Measurements from ENCODE around the gene MBL2.
A peak's percentile ranks its signal among the peaks of the same experiment; 100 is the strongest.

MBL2 gene

DNA sequence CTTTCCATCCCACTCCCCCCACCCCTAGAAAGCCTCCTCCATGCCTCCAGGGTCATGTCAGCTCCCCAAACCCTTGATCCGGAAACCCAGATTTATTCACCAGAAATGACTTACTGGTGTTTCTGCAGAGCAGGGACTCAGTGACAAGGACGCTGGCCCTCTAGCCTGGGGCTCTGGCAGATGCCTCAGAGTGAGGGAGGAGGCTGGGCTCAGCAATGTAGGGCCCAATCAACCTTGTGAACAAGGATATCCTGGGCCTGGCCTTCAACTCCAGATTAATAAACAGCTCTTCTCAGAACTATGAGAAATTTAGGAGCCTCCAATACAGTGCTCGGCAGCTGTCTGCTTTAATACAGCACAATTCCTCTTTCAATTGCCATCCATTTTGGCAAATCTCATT, at the start of gene MBL2:
Gene MBL2 (minus strand): TSS at position 162 of the 400 bp plus-strand sequence. CDS start 1,149 bp downstream, outside the sequence.
- intact Hi-C loops (cut with DNase I): no loop called here
- DNase-seq: no peak

DNA sequence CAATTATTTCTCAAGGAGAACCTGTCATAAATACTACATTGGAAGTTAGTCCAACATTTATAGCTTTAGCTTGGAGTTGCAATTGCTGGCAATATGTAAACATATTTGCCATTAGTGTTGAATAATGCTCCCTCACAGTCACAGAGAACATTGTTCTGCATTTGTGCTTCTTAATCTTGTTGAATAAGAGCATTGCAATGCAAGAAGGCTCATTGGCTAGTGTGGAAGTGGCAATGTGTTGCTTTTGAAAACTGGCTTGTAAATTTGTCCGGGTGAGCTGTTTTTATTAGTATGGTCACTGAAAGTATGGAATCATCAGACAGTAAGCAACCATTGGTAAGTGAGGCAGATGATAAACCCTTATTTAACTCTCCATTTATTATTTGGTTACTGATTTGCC, 47.7 kb upstream of the MBL2 start:
- no peak for DNase-seq
- intact Hi-C loops (cut with DNase I): no loop called here

DNA sequence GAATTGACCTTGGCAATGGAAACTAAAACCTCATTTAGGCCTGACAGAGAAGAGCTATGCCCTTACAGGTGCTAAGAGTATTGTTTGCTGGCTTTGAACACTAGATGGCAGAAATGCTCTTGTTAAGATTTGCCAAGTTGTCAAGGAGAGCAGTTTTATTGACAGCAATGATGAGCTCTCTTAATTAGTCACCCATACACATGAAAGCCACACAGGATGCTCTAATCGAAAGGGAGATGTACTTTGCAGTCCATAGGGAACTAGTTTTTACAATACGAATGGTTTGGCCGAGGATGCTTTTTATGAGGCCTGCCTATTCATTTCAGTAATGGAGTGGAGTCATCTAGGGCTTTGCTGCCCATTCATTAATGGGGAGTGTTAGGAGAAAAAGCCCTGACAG, 45.4 kb upstream of the MBL2 start:
- intact Hi-C loops (cut with DNase I): no loop called here
- peak in 2 of 42 donors; percentile 6 to 8 for DNase-seq

DNA sequence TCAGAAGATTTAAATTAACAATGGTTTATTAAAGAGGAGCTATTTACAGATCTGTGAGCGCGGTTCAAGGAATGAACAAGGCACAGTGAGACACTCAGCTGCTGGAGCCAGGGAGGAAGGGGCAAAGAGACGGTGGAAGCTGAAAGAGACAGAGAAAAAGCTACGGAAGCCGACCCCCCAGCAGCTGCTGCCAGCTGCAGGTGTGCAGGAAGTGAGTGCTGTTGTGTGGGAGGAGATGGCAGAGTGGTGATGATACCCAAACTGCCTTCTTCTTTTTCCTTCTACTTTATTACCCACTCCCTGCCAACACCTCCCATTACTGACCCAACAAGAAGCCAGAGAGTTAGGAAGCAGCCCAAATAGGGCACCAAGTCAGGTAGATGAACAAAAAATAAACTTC, 41.9 kb upstream of the MBL2 start:
- intact Hi-C loops (cut with DNase I): no loop called here
- no peak for DNase-seq

DNA sequence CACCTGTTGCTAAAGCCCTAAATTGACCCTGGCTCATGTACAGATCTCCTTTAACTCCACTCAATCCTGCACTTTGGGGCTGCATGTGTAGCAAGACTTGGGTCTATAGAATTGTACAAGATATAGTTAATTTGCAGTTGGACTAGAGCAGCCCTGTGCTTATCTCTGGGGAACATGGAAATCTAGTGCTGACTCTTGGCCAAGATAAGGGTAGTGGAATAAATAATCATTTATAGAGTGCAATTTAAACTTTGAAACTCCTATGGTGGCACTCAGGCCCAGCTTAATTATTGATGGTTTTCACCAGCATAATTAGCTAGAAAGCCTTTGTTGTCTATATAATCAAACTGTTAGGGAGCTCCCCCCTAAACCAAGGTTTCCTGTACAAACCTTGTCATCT, 39.2 kb upstream of the MBL2 start:
- DNase-seq: no peak
- intact Hi-C loops (cut with DNase I): no loop called here

DNA sequence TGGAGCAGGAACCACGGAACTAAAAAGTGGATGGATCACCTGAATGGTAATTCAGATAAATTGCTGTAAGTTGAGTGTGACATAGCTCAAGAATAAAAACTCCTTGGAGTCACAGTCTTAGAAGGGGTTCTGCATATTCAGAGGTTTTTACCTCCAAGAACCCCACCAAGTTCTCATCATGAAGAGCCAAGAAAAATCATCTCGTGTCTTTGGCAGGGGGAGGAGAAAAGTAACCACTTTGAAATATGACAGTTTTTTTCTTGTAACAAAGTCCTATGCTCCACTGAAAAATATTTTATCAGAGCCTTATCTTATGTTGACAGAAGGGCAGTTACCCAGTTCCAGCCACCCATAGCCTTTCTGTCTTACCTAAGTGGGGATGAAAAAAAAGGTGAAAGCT, 38.2 kb upstream of the MBL2 start:
- no peak for DNase-seq
- intact Hi-C loops (cut with DNase I): no loop called here

DNA sequence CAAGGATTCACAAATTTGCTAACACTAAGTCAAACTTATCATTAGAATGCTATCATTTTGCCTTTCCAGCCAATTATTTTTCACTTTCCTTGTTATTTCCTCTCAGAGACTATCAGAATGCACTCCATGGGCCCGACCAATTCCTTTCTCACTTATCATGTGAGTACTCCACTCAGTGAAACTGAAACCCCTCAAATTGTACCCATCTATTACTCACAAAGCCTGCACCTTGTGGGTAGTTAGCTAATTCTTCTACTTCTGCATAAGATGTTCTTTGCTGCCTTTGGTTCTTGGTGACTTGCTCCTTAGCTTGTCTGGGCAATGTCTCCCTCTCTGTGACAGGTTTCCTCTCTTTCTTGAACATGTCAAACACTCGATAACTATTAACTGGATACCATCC, 35.2 kb upstream of the MBL2 start:
- intact Hi-C loops (cut with DNase I): no loop called here
- DNase-seq: no peak

DNA sequence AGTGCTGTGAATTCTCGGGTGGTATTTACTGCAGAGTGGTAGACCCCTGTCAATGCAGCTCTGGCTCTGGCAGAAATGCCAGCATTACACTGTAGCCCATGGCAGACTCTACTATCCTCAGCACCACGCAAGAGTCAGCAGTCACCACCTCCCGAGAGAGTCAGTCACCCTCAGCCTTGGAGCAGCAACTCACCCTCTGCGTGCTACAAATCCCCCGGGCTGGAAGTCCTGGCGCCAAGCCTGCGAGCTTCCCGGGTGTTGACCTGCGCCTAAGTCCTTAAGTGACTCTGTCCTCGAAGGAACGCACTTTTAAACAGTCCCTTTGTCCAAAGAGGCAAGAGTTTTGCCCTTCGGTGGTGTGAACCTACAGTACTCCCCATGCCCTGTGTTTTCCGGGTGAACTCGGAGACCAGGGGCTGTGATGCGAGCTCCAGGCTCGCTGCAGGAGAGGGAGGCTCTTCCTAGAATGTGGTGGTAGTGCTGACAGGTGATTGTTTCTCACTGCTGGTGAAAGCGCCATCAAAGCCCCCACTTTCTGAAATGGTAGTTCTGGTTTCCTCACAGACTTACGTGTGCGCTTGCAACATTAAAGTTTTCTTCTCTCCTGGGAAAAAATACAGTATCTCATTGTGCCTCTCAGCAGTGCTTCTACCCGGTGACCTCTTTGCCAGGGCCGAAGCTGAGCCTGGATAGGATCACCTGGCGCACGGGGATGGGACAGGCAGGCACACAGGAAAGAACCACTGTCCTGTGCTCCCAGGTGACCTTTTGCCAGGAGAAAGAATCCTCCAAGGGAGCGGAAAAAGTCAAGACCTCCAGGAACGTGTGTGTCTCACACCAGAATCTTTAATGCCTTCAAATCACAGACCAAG, 33.1 kb upstream of the MBL2 start:
- intact Hi-C loops (cut with DNase I): no loop called here
- no peak for DNase-seq

DNA sequence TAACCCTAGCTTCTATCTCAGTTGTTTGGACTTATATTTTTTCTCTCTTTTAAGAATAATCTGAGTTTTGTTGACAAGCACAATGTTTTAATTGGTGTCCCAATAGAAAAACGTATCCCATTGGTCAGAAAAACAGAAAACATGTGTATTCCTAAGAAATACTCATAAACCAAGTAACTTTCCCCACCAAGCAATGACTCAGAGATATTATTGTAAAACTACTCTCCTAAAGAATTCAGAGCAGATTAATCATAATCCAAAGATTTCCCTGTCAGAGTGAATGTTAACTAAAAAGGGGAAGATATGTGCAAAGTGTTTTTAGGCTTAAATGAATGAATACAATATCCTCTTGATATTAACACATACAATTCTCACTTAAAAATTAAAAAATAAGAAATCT, 29.4 kb upstream of the MBL2 start:
- intact Hi-C loops (cut with DNase I): no loop called here
- DNase-seq: no peak

DNA sequence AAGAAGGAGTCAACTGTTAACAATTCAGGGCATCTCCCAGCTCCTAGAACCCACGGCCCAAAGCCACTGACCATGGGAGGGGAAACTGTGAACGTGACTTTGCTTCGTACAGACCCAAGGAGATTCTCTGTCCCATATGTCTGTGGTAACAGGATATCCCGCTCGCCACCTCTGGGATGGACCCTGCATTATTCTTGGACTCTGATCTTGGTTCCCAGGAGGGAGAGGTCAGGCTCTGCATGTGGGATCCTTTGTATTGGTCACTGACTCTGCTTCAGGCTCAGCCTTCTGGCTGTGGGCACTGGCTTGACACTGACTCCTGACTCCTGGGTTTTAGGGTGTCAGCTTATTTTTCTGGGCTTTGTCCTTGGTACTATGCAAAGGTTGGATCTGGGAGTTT, 13.5 kb upstream of the MBL2 start:
- intact Hi-C loops (cut with DNase I): no loop called here
- no peak for DNase-seq

DNA sequence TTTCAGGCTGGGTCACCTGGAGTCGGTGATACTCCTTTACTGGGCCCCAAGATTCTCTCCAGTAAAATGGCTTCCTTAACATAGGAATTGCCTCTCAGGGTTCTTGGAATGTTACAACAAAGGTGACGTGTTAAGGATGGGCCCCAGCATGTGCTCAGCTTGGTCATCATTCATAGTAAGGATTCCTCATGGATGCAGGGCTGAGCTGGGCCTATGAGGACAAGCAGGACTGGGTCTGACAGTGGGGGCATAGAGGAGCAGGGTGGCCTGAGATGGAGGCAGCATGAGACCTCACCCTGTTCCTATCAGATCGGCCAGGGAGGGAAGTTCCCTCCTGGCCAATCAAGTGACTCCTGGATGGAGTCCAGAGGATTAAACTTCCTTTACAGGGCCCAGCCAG, 12.8 kb upstream of the MBL2 start:
- DNase-seq: no peak
- intact Hi-C loops (cut with DNase I): no loop called here

DNA sequence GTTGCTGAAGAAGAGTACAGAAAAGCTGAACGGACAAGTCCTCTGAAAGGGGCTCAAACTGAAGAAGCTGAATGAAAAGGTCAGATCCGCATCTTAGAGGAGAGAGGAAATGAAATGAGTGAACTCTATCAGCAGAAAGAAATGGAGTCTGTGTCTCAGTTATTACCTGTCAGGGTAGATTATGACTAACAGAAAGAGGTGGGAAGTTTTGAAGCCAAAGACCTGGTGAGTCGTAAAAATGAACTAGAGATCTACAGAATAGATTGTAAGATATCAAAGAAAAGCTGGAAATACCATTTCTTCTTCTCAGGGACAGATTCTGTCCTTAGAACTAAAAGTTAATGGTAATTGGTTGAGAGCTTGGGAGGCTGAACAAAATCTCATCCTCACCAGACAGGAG, 11.1 kb upstream of the MBL2 start:
- intact Hi-C loops (cut with DNase I): no loop called here
- DNase-seq: no peak

DNA sequence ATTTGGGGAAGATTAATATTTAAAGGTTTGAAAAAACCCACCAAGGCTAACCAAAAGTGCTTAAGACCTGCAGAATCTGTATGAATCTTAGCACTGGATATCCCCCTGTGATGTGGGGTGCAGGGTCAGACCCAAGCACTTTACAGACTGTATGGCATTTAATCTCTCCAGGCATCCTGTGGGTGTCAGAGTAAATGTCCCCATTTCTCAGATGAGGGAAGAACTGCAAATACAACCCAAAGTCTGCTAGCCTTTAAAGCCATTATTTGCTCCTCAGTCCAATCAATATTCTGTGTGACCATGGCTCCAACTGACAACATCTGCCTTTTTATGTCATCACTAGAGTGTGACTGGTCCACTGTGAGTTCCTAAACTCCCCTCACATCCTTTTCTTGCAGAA, 10.0 kb upstream of the MBL2 start:
- DNase-seq: no peak

DNA sequence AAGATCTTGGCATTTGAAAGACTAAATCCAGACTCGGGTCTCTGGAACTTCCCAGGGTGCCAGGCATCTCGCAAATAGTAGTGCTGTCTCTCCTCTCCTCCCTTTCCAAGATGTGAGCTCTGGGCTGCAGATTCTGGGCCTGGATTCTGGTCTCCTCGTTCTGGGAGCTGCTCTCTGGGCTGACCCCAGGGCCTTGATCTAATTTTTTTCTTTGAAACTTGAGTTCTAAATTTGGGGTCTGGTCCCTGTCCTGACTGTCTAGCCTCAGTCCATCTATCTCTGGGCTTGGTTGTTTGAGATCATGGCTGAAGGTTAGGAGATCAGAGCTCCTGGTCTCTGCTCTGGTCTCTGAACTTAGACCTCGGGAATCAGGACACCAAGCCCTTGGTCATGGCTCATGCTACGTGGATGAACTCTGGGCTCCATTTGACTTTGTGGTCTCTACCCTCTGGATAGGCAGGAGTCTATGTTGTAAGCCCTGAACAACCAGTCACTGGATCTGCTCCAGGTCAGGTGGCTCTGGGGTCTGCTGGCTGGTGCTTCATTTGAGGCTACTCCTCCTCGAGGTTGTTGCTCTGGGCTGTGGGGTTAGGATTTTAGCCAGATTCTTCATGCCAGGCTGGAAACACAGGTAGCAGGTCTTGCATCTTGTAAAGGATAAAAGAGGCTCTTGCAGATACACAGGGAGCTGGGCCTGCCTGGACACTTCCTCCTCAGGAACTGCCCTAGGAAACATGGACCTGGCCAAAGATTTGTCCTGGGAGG, 8.0 kb upstream of the MBL2 start:
- peak in 1 of 42 donors; percentile 33 for DNase-seq
- intact Hi-C loops (cut with DNase I): no loop called here

More for the DNA sequence above, 10.0 kb upstream of the MBL2 start:
- intact Hi-C loops (cut with DNase I): no loop called here

DNA sequence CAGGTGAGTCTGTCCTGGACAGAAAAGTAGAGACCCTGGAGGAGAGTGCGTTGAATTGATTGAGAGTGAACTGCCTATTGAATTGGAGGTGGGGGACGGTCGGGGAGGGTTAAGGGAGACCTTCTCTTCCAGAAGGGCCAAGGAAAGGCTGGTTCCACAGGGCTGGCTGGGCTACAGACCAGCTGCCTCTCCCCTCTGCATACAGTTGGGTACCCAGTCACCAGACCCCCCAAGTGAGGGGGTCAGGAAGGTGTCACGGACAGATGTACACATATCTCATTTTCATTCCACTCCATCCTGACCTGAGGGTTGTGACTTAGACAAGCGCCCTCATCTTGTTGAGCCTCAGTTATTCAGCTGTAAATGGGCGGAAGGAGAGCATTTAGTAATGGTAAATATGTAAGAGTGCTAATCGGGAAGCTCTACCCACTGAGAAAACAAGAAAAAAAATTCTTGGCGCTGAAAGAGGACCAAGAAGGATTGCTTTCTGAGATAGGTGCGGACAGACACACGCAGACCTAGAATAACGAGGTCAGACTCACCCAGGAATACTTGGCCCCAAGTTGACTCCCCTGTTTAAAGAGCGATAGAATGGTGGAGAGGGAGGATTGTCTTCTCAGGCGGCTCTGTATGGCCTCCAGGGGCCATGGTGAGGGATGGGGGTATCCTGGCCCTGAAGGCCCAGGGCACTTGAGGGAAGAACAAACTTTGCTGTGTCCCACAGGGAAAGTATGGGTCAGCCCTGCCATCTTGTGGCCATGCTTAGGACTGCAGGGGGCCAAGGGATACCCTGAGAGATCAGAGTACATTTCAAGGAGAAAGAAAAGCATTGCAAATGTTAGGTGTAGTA, 7.2 kb upstream of the MBL2 start:
- DNase-seq: peak; percentile 32 to 88 (median 76)
- intact Hi-C loops (cut with DNase I): loop anchor here (5.0 kb wide), 1 partner anchor 37 kb away; no protein-coding TSS in a partner anchor

DNA sequence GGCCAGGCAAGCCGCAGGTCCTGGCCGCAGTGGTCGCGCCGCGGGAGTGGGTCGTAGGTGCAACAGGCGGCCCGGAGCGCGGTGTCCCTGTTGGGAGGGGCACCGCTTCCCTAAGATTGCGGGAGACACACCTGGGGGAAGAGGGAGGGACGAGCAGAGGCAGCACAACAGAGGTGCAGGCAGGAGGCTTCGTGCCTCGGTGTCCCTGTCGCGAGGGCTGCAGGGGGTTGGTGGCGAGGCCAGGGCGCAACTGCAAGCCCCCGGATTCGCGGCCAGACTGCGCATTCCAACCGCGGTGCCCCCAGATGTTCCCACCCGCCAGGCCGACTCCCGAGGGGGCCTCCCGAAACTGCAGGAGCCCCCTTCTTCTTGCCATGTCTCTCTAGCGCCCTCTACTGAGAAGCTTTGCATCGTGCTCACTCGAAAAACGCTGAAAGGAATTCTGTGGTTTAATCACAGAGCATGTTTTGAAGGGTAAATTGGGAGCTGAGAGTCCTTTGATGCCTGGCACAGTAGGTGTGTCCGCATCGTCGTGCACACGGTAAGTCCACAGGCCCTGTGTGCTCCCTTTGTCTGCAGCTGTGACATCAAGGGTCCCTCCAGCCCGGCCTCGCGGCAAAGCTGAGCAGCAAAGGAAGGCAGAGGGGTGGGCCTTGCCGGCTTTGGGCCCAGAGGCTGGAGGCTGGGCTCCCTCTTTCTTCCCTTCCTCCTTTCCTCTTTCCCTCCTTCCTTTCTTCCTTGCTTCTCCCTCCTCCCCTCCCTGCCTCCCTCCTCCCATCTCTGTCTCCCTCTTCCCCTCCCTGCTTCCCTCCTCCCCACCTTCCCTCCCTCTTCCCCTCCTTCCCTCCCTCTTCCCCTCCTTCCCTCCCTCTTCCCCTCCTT, 6.2 kb upstream of the MBL2 start:
- intact Hi-C loops (cut with DNase I): loop anchor here (5.0 kb wide), 1 partner anchor 36 kb away; no protein-coding TSS in a partner anchor
- peak in 23 of 42 donors; percentile 4 to 60 (median 36) for DNase-seq

DNA sequence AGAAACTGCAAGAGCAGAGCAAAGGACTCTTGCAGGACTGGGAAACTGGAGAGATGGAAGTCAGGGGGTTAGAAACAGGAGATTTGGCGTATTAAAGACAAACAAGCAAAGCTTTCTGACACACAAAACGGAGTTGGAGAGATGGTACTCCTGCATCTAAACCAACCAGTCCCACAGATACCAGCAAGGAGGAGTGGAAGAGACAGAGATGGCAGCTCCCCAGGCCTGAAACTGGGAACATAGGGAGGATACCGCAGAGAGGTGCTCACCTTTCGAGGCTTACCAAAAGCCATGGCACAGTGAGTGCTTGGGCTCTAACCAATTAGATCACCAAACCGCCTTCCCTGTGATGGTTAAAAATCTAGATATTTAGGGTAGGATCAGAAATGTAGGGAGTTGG, 4.8 kb upstream of the MBL2 start:
- no peak for DNase-seq
- intact Hi-C loops (cut with DNase I): loop anchor here (5.0 kb wide), 1 partner anchor 35 kb away; no protein-coding TSS in a partner anchor

DNA sequence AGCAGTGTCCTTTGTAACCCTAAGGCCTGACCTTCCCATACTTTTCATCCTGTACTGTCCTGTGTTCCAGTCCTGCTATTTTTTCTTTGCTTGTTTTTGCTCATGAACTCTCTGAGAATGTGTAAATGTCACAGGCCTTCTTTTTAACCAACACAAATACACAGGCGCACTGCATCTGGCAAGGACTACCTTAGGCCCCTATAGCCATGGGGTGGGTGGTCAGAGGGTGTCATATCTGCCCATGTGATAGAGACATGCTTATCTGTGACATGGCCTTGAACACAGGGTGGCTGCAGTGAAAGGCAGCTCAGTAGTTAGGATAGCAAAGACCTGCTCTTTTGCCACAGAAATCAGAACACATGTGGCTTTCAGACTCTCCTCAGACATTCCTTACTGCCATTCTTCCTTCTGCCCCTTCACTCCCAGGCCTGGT, 3.9 kb upstream of the MBL2 start:
- DNase-seq: no peak
- intact Hi-C loops (cut with DNase I): loop anchor here (5.0 kb wide), 1 partner anchor 34 kb away; no protein-coding TSS in a partner anchor
